ENCODE results near the gene HADH. TPM values are rescaled to one million over a fixed set of nuclear protein-coding genes. Genes with fewer than 3 reads are reported as not detected.

HADH gene
- total RNA-seq, 1 donor from 2014 or later = 71.0 TPM

DNA sequence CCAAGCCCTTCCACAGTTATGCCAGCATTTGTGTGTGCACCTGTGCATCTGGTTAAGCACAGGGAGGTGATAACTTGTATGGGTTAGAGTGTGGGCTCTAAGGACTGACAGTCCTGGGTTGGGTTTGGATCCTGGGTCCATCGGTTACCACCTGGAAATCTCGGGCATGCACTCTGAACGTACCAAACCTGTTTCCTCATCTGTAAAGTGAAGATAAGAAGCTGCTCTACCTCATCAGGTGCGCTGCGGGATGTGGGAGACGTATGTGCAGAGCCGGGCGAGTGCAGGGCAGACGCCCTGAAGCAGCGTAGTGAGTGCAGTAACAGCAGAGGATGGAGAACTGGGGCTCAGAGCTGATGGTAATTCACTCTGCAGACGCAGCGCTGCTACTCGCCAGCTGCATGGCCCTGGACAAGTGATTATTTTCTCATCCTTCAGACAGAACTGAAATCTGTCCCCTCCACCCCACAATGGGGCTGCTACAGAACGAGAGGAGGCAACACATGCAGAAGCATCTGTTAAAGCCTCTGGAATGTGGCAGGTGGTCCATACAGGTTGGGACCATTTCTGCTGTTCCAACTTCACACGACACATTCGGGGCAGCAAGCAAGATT lies 64.4 kb downstream of the HADH start:
- H3K36me3 Mint-ChIP-seq (ENCODE audit: low read depth) = peaks cover 4% of the 10 kb centered on the region
- no peak overlapping the region for H3K4me3 Mint-ChIP-seq
- no peak for DNase-seq (ENCODE audit: low read depth, low spot score)
- peaks cover 7% of the 10 kb centered on the region for H3K4me1 Mint-ChIP-seq
- no peaks in the 10 kb centered on the region for H3K9me3 Mint-ChIP-seq
- TF ChIP-seq, protein P1, sequence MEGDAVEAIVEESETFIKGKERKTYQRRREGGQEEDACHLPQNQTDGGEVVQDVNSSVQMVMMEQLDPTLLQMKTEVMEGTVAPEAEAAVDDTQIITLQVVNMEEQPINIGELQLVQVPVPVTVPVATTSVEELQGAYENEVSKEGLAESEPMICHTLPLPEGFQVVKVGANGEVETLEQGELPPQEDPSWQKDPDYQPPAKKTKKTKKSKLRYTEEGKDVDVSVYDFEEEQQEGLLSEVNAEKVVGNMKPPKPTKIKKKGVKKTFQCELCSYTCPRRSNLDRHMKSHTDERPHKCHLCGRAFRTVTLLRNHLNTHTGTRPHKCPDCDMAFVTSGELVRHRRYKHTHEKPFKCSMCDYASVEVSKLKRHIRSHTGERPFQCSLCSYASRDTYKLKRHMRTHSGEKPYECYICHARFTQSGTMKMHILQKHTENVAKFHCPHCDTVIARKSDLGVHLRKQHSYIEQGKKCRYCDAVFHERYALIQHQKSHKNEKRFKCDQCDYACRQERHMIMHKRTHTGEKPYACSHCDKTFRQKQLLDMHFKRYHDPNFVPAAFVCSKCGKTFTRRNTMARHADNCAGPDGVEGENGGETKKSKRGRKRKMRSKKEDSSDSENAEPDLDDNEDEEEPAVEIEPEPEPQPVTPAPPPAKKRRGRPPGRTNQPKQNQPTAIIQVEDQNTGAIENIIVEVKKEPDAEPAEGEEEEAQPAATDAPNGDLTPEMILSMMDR (conservative IDR thresholded peaks at IDR 0.05) = no peak
- H3K27me3 Mint-ChIP-seq (ENCODE audit: low read depth) = no peaks in the 10 kb centered on the region
- H3K27ac Mint-ChIP-seq (ENCODE audit: unreplicated experiment) = no peak overlapping the region

DNA sequence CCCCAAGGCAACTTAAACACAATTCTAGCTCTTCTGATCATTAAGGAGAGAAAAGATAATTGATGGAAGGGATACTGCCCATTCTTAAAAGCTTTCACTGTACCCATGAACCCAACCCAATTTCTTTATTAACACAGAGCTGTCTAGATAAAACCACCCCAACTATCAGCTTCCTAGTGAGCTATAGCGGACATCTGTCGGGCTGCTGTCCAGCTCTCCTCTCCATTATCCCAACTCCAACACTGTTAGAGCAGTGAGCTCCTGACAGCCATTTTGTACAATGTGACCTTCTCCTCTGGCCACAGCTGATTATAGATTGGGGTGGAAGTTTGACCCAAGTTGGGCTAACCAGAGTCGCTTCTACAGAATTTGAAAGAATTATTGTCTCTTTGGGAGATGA lies 66.1 kb downstream of the HADH start:
- no peak for DNase-seq (ENCODE audit: low read depth, low spot score)
- no peaks in the 10 kb centered on the region for H3K27me3 Mint-ChIP-seq (ENCODE audit: low read depth)
- no peak overlapping the region for H3K4me3 Mint-ChIP-seq
- peaks cover 17% of the 10 kb centered on the region for H3K4me1 Mint-ChIP-seq
- no peak overlapping the region for H3K27ac Mint-ChIP-seq (ENCODE audit: unreplicated experiment)
- peaks cover 4% of the 10 kb centered on the region for H3K36me3 Mint-ChIP-seq (ENCODE audit: low read depth)
- no peaks in the 10 kb centered on the region for H3K9me3 Mint-ChIP-seq
- TF ChIP-seq, protein P1 (conservative IDR thresholded peaks at IDR 0.05) = no peak

DNA sequence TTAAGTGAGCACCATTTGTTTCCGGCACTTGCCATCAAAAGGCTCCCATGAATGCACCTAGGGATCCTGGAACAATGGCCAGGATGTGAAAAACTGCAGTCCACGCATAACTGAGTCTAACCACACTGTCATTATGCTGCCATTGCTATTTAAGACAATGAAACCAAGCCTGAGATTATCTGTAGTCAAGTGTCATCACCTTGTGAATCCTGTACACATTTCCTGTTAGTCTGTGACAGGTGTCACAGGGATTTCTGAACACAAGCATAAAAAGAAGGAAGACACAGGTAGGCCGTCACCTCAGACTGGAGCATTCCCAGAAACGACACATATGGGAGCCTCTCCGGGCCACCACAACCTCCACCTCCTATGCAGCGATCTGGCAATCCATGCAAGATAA lies 66.7 kb downstream of the HADH start:
- Mint-ChIP-seq H3K9me3 (no peaks in the 10 kb centered on the region), H3K27ac (ENCODE audit: unreplicated experiment) (peak overlapping the region; percentile 58)

DNA sequence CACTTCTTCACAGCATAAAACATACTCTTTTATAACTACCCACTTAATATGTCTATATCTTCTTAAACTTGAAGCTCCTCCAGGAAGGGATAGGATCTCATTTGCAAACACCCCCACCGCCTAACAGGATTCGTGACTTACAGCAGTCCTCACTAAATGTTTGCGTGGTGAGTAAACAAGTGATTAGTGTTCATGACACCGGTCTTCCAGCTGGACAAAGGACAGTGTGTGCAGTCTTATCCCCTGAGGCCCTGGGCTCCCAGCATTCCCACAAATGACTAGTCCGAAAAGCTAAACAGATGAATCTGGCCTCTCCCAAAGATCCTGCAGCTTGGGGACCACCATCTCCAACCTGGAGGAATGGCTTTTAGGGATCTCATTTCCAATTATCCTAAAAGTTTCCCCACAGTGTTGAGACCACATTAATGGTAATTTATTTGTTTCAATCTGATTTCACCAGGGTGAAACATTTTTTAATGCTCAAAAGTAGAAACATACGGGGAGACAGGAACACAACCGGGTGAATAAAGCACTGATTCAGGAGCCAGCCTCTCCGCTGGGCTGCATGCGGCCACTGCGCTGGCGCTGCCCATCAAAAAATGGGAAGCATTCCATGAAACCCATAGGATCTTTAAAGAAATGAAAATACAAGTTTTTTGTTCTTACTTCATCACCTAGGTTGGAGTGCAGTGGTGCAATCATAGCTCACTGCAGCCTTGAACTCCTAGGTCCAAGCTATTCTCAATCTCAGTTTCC lies 69.2 kb downstream of the HADH start:
- Mint-ChIP-seq H3K27ac (ENCODE audit: unreplicated experiment) (no peak overlapping the region), H3K36me3 (ENCODE audit: low read depth) (peaks cover 6% of the 10 kb centered on the region), H3K4me3 (no peak overlapping the region), H3K27me3 (ENCODE audit: low read depth) (no peaks in the 10 kb centered on the region), H3K9me3 (no peaks in the 10 kb centered on the region), H3K4me1 (peaks cover 20% of the 10 kb centered on the region)
- TF ChIP-seq, protein P1 (conservative IDR thresholded peaks at IDR 0.05) = no peak
- peak; percentile 15 for DNase-seq (ENCODE audit: low read depth, low spot score)

More for the DNA sequence above, 66.7 kb downstream of the HADH start:
- H3K4me1 Mint-ChIP-seq = peaks cover 20% of the 10 kb centered on the region
- peaks cover 4% of the 10 kb centered on the region for H3K36me3 Mint-ChIP-seq (ENCODE audit: low read depth)
- TF ChIP-seq, protein P1 (conservative IDR thresholded peaks at IDR 0.05) = no peak
- no peak overlapping the region for H3K4me3 Mint-ChIP-seq
- no peak for DNase-seq (ENCODE audit: low read depth, low spot score)
- no peaks in the 10 kb centered on the region for H3K27me3 Mint-ChIP-seq (ENCODE audit: low read depth)

DNA sequence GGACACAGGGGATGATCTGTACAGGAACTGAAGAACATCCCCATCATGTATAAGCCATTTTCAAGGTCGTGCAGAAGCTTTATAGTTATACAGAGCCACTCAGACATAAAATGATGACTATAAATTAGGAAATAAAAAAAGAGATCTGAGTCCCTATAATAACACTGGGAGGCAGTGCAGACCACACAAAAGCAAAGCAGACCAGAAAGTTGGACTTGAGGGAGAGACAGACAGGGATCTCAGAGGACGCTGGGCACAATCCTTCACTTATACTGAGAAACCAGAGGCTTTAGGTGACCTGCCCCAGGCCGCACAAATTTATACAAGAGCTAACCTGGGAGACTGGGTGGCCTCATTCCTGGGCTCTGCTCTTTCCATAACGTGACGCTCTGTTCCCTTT lies 70.5 kb downstream of the HADH start:
- Mint-ChIP-seq H3K4me3 (no peak overlapping the region), H3K9me3 (no peaks in the 10 kb centered on the region), H3K36me3 (ENCODE audit: low read depth) (peaks cover 9% of the 10 kb centered on the region), H3K4me1 (peaks cover 20% of the 10 kb centered on the region), H3K27ac (ENCODE audit: unreplicated experiment) (no peak overlapping the region), H3K27me3 (ENCODE audit: low read depth) (no peaks in the 10 kb centered on the region)
- TF ChIP-seq, protein P1 (conservative IDR thresholded peaks at IDR 0.05) = peak; percentile 60
- DNase-seq (ENCODE audit: low read depth, low spot score) = no peak
